Activated T-cell treated with anti-CD3 and anti-CD28 coated beads, Interleukin-2, amount 50 U/mL, for 72 hours (primary cell): Measurements from ENCODE around the gene RAB1B. TPM values are rescaled to one million over a fixed set of nuclear protein-coding genes. Genes with fewer than 3 reads are reported as not detected.

Experiments used
- ATAC-seq, 2 donors: fragments of 150-1000 bp; cut with Tn5 transposase; replicated peaks in 1 of 2; 2 replicates each; pipeline ENCODE4 v1.10.0; 2021; ENCODE audit warnings: moderate library complexity in 2 of 2, mild to moderate bottlenecking in 1 of 2
- DNase-seq, 2 donors: peaks; one replicate each; pipeline ENCODE4 v3.0.0; 2021 to 2022; ENCODE audit warnings: mixed read lengths in 1 of 2
- H3K27ac Mint-ChIP-seq: one replicate; pipeline ENCODE4 v1.8.0; 2022; ENCODE audit warnings: mild to moderate bottlenecking, moderate library complexity, mixed read lengths
- H3K27me3 Mint-ChIP-seq: one replicate; pipeline ENCODE4 v1.8.0; 2022; ENCODE audit warnings: low read depth, mixed read lengths
- H3K36me3 Mint-ChIP-seq, 2 donors: one replicate each; pipeline ENCODE4 v1.8.0; 2022; ENCODE audit warnings: mixed read lengths in 2 of 2, mild to moderate bottlenecking in 1 of 2; ENCODE audit not compliant: insufficient read depth in 2 of 2
- H3K4me1 Mint-ChIP-seq: one replicate; pipeline ENCODE4 v1.8.0; 2022; ENCODE audit warnings: low read depth, mixed read lengths
- H3K4me3 Mint-ChIP-seq, 2 donors: one replicate each; pipeline ENCODE4 v1.8.0; 2022; ENCODE audit warnings: mild to moderate bottlenecking in 2 of 2, mixed read lengths in 2 of 2, moderate library complexity in 2 of 2
- H3K9me3 Mint-ChIP-seq, 2 donors: one replicate each; pipeline ENCODE4 v1.8.0; 2022; ENCODE audit warnings: mixed read lengths in 2 of 2
- total RNA-seq, 2 donors: library from RNA; stranded (reverse); gene quantifications; one replicate each; pipeline ENCODE4 v1.2.3, GENCODE V29; 2022

RAB1B gene
- total RNA-seq, 2 donors from 2014 or later: 127 to 139 TPM

GRCh38 chr11:66285250-66285947 lies 17.0 kb downstream of the RAB1B start:
- no peak overlapping the region for H3K4me3 Mint-ChIP-seq
- H3K4me1 Mint-ChIP-seq: peaks cover 34% of the 10 kb centered on the region
- H3K27ac Mint-ChIP-seq: no peak overlapping the region
- no peak for ATAC-seq
- H3K36me3 Mint-ChIP-seq: peaks cover 0 to 2% of the 10 kb centered on the region in 2 donors
- no peak for DNase-seq
- peaks cover 7% of the 10 kb centered on the region for H3K27me3 Mint-ChIP-seq
- no peaks in the 10 kb centered on the region for H3K9me3 Mint-ChIP-seq

GRCh38 chr11:66286699-66287098 lies 18.3 kb downstream of the RAB1B start:
- peaks cover 10% of the 10 kb centered on the region for H3K27me3 Mint-ChIP-seq
- H3K36me3 Mint-ChIP-seq: peaks cover 0 to 2% of the 10 kb centered on the region in 2 donors
- DNase-seq (no peak), ATAC-seq (no peak)
- H3K4me1 Mint-ChIP-seq: peaks cover 35% of the 10 kb centered on the region
- H3K27ac Mint-ChIP-seq: no peak overlapping the region
- peak overlapping the region; percentile 2 to 44 for H3K4me3 Mint-ChIP-seq
- no peaks in the 10 kb centered on the region for H3K9me3 Mint-ChIP-seq

- Mint-ChIP-seq H3K36me3 (peaks cover 0 to 2% of the 10 kb centered on the region in 2 donors), H3K9me3 (no peaks in the 10 kb centered on the region), H3K27me3 (peaks cover 12% of the 10 kb centered on the region), H3K4me3 (peak overlapping the region; percentile 92 to 93), H3K27ac (no peak overlapping the region), H3K4me1 (peaks cover 31% of the 10 kb centered on the region)
- no peak for DNase-seq
- no peak for ATAC-seq
Measured at GRCh38 chr11:66287211-66287888, 18.9 kb downstream of the RAB1B start.

GRCh38 chr11:66287889-66288670 lies 19.6 kb downstream of the RAB1B start:
- no peak for DNase-seq
- H3K9me3 Mint-ChIP-seq: no peaks in the 10 kb centered on the region

GRCh38 chr11:66288671-66289547 lies 20.5 kb downstream of the RAB1B start, which contains the start of gene YIF1A:
Gene YIF1A, minus strand, starts transcription at chr11:66289143. Its CDS starts 158 bp downstream, at chr11:66288985.
- peak; percentile 93 for ATAC-seq
- DNase-seq: peak; percentile 99
- peaks cover 28% of the 10 kb centered on the region for H3K4me1 Mint-ChIP-seq

More at GRCh38 chr11:66287889-66288670, 19.6 kb downstream of the RAB1B start:
- peaks cover 30% of the 10 kb centered on the region for H3K4me1 Mint-ChIP-seq
- H3K27ac Mint-ChIP-seq: peak overlapping the region; percentile 52
- H3K4me3 Mint-ChIP-seq: peak overlapping the region; percentile 92 to 93
- H3K36me3 Mint-ChIP-seq: peaks cover 0 to 2% of the 10 kb centered on the region in 2 donors
- no peak for ATAC-seq
- H3K27me3 Mint-ChIP-seq: peaks cover 19% of the 10 kb centered on the region

GRCh38 chr11:66289548-66290329 lies 21.3 kb downstream of the RAB1B start:
- Mint-ChIP-seq H3K27ac (peak overlapping the region; percentile 94), H3K36me3 (peaks cover 0 to 2% of the 10 kb centered on the region in 2 donors), H3K4me1 (peaks cover 28% of the 10 kb centered on the region), H3K4me3 (peak overlapping the region; percentile 92 to 93), H3K27me3 (peaks cover 27% of the 10 kb centered on the region), H3K9me3 (no peaks in the 10 kb centered on the region)
- peak; percentile 70 to 73 for ATAC-seq
- peak; percentile 84 to 90 for DNase-seq

More at GRCh38 chr11:66288671-66289547, 20.5 kb downstream of the RAB1B start, which contains the start of gene YIF1A:
- no peaks in the 10 kb centered on the region for H3K9me3 Mint-ChIP-seq
- H3K4me3 Mint-ChIP-seq: peak within 1 kb of the TSS; percentile 92 to 93
- H3K27me3 Mint-ChIP-seq: peaks cover 27% of the 10 kb centered on the region
- H3K27ac Mint-ChIP-seq: peak within 1 kb of the TSS; percentile 94
- H3K36me3 Mint-ChIP-seq: peaks cover 0 to 2% of the 10 kb centered on the region in 2 donors

GRCh38 chr11:66290330-66290621 lies 21.8 kb downstream of the RAB1B start:
- Mint-ChIP-seq H3K27me3 (peaks cover 27% of the 10 kb centered on the region), H3K9me3 (no peaks in the 10 kb centered on the region), H3K36me3 (peaks cover 0 to 2% of the 10 kb centered on the region in 2 donors), H3K4me3 (peak overlapping the region; percentile 92 to 93), H3K4me1 (peaks cover 28% of the 10 kb centered on the region), H3K27ac (no peak overlapping the region)
- ATAC-seq (no peak), DNase-seq (no peak)

- H3K27ac Mint-ChIP-seq: no peak overlapping the region
- H3K4me1 Mint-ChIP-seq: peaks cover 28% of the 10 kb centered on the region
- no peak for DNase-seq
- ATAC-seq: no peak
- H3K4me3 Mint-ChIP-seq: peak overlapping the region; percentile 11 to 35
- peaks cover 27% of the 10 kb centered on the region for H3K27me3 Mint-ChIP-seq
- H3K9me3 Mint-ChIP-seq: no peaks in the 10 kb centered on the region
- peaks cover 0 to 2% of the 10 kb centered on the region in 2 donors for H3K36me3 Mint-ChIP-seq
Measured at GRCh38 chr11:66291303-66291705, 22.9 kb downstream of the RAB1B start.

- DNase-seq (peak; percentile 57 to 59), ATAC-seq (no peak)
- Mint-ChIP-seq H3K27me3 (peaks cover 27% of the 10 kb centered on the region), H3K4me3 (peak within 1 kb of the TSS; percentile 64 to 93), H3K9me3 (no peaks in the 10 kb centered on the region), H3K36me3 (peaks cover 0 to 2% of the 10 kb centered on the region in 2 donors), H3K4me1 (peaks cover 28% of the 10 kb centered on the region), H3K27ac (no peak within 1 kb of the TSS)
Measured at GRCh38 chr11:66291706-66292542, 23.5 kb downstream of the RAB1B start, which contains the start of gene TMEM151A. Gene TMEM151A, plus strand, starts transcription at chr11:66291894. Its CDS starts 120 bp downstream, at chr11:66292014.

- no peak for DNase-seq
- H3K27me3 Mint-ChIP-seq: peaks cover 27% of the 10 kb centered on the region
- ATAC-seq: no peak
- H3K36me3 Mint-ChIP-seq: no peaks in the 10 kb centered on the region
- peak overlapping the region; percentile 43 to 64 for H3K4me3 Mint-ChIP-seq
- no peak overlapping the region for H3K27ac Mint-ChIP-seq
- H3K9me3 Mint-ChIP-seq: no peaks in the 10 kb centered on the region
- H3K4me1 Mint-ChIP-seq: peaks cover 21% of the 10 kb centered on the region
Measured at GRCh38 chr11:66292543-66293332, 24.3 kb downstream of the RAB1B start.
